ENCODE results near the gene HSDL2.

GRCh38 chr9:112403614-112404201 lies 23.8 kb downstream of the HSDL2 start:
- TF ChIP-seq CTCF (IDR thresholded peaks at IDR 0.05): no peak
- no peak for TF ChIP-seq POLR2A (IDR thresholded peaks at IDR 0.05)

All from testis (tissue), 2 donors.